GM18502 (cell line): ENCODE measurements around the gene HS6ST2.

ENCODE experiments used
- ATAC-seq: cut with Tn5 transposase; IDR thresholded peaks from one replicate; pipeline ENCODE4 v1.9.1; 2021; ENCODE audit warnings: mild to moderate bottlenecking; ENCODE audit not compliant: unreplicated experiment, poor library complexity

HS6ST2 gene

DNA sequence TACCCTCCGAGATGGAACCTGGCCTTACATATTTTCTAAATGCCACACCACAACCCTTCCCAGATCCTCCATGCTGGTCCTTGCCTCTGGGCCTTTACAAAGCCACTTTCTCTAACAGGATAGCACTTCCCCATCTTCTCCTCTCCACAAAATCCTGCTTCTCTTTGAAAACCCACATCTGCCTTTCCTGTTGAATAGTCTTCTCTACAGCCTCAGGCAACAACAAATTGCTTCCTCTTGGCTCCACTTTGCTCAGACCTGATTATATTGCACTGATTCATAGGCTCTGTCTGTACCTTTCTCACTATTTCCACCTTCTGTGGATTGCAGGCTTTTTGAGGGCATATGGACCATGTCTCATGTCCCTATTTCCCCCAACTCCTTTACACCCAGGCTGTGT lies 265.9 kb downstream of the HS6ST2 start:
- ATAC-seq, result no peak

- ATAC-seq, result no peak
Measured at GRCh38 chrX:132692066-132692465, 266.4 kb downstream of the HS6ST2 start.

DNA sequence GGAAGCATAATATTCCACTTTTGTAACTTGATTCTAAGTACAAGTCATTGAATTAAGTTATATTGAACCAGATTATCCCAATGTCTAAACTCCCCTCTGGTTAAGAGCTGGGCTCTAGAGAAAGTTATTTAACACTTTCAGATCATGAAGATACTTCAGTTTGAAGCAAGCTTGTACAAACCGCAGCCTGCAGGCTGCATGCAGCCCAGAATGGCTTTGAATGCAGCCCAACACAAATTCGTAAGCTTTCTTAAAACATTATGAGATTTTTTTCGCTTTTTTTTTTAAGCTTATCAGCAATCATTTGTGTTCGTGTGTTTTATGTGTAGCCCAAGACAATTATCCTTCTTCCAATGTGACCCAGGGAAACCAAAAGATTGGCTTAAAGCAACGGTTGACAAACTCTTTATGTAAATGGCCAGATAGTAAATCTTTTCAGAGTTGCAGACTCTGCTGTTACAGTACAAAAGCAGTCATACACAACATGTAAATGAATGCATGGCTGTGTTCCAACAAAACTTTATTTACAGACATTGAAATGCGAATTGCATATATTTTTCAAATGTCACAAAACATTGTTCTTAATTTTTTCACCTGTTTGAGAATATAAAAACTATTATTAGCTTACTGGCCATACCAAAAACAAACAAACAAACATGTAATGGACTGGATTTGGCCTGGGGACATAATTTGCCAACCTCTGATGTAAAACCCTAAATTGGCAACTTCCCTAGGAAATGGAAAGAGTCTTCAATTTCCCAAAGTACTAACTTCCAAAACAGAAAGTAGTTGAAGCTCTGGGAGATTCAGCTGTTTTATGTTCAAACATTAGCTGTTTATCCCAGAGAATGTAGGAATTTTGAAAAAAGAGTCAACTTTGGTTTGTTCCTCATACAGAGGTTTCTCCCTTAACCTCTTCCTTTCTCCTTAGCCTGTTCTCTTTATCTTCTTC lies 268.5 kb downstream of the HS6ST2 start:
- ATAC-seq, result no peak

GRCh38 chrX:132685276-132685675 lies 273.2 kb downstream of the HS6ST2 start:
- ATAC-seq, result no peak

- no peak for ATAC-seq
Measured at GRCh38 chrX:132677233-132677716, 281.2 kb downstream of the HS6ST2 start.

- no peak for ATAC-seq
Measured at GRCh38 chrX:132676561-132677186, 281.8 kb downstream of the HS6ST2 start.

- no peak for ATAC-seq
Measured at GRCh38 chrX:132676102-132676501, 282.3 kb downstream of the HS6ST2 start.

GRCh38 chrX:132673331-132673730 lies 285.1 kb downstream of the HS6ST2 start:
- no peak for ATAC-seq

DNA sequence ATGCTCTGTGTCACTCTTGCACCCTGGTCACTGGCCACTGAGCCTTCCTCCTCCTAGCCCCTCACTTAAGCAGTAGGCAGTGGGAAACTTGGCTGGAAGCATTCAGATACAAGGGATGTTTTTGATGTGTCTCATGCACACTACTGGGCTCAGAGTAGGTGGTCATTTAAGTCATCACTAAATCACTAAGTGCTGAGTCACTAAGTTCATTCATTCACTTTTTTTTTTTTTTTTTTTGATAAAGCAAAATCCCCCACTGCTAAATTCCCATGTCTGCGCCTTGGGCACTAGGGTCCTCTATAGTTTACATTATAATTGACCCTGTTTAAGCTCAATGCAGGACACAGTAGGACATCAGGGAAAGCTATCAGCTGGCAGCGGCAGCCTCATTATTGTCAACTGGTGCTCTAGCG lies 287.2 kb downstream of the HS6ST2 start:
- ATAC-seq, result no peak

DNA sequence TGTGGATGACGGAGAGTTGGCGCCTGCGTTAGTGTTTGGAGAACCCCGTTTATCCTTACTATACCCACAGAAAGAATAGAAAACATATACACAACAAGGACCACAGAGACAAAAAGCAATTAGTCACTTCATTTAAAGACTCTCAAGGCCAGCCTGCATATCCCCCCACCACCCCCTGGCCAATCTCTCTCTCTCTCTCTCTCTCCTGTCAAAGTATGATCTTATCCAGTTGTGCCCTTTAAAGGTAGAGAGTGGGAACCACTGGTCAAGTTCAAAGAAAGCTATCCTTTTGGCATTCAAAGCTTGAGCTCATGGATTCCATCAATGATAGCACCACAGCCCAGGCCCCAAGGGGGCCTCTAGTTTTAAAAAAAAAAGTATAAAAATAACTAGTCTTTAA lies 289.3 kb downstream of the HS6ST2 start:
- no peak for ATAC-seq

DNA sequence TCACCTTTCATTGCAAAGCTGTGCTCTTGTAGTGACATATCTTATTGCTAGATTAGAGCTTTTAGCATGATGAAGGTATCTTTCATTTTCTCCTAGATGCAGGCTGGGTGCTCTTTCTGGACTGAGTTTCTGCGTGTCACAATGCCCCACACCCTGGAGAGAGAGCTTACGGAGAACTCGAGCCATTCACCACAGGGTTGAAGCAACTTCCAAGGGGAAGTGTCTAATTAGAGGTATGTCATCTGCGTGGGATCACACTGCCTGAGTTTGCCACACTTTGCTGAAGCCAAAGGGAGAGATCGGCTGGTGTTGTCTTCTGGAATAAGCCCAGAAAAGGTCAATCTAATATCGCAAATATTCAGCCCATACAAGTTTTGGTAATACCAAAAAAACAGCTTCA lies 290.3 kb downstream of the HS6ST2 start:
- no peak for ATAC-seq

- no peak for ATAC-seq
Measured at GRCh38 chrX:132665676-132666075, 292.8 kb downstream of the HS6ST2 start.

- ATAC-seq, result no peak
Measured at GRCh38 chrX:132664273-132664672, 294.2 kb downstream of the HS6ST2 start.

- ATAC-seq, result no peak
Measured at GRCh38 chrX:132662844-132663243, 295.6 kb downstream of the HS6ST2 start.

- no peak for ATAC-seq
Measured at GRCh38 chrX:132657876-132658275, 300.6 kb downstream of the HS6ST2 start.

DNA sequence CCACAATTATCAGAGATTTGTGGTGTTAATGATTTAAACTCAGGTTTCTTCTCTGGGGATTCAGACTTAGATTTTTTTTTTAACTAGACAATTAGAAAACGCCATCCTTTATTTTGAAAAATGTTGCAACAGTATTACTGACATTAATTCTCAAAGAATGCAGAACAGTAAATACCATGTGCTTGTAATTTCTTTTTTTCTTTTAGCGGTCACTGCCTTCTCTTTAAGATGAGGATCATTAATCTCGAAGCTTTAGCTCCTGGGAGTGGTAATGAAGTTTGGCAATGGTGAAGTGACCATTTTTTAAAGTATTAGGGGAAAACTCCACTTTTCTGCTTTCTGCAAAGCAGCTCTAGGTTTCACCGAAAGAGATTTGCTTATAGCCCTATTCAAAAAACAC lies 305.6 kb downstream of the HS6ST2 start:
- ATAC-seq, result no peak

DNA sequence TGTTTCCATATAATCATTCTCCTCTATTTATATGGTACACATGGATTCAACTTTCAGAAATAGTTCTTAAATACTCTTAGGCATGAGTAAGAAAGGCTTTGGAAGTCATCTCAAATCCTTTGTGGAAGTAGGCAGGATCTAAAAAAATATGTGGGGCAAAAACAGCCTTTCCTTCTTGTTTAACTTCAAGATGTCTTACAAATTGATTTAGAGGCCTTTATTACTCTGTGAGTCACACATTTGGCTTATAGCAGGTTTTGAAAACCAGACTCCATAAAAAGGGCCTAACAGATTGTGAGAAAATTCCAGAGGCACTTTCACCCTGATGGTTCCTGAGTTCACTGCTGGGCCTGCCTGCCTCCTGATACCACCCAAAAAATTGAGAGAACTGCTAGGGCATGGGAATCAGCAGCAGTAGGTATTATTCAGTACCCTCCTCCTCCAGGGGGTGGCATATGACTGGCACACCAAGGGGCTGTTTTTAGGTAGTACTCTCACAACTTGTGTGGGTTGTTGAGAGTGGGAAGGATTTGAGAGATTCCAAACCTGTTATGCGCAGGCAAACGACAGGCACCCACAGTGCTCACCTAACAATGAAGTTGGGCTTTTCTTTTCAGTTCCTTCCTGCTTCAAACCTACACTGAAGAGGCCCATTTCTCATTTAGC lies 306.9 kb downstream of the HS6ST2 start:
- ATAC-seq, result no peak

DNA sequence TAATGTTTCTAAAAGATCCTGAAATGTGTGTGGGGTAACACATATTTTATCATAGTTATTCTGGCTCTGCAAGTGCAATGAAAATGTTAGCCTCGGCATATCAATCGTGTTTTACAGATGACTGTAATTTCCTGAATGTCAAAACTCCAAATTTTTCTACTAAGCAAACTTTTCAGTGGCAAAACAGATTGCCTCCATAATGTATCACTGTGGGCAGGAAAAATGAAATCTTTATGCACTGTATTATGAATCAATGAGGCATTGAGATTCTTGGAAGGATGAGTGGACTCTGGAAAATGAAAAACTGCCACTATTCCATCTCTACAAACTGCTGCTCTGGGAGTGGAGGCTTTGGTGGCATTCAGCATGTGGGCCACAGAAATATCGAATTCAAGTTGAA lies 309.5 kb downstream of the HS6ST2 start:
- no peak for ATAC-seq

GRCh38 chrX:132639446-132639845 lies 319.0 kb downstream of the HS6ST2 start:
- no peak for ATAC-seq

- ATAC-seq, result no peak
Measured at GRCh38 chrX:132638313-132638712, 320.1 kb downstream of the HS6ST2 start.

GRCh38 chrX:132636080-132636479 lies 322.3 kb downstream of the HS6ST2 start:
- no peak for ATAC-seq
